NCI-H69 (cell line): Measurements from ENCODE around the gene SETD1A.

Experiments used
- DNase-seq: peaks from one replicate; lab custom pipeline; 2025; lab: John Stamatoyannopoulos, UW

Gene SETD1A

GRCh38 chr16:31020536-31020935 lies 63.0 kb downstream of the SETD1A start:
- no peak for DNase-seq

- no peak for DNase-seq
Measured at GRCh38 chr16:31022544-31023251, 65.1 kb downstream of the SETD1A start.

- DNase-seq: no peak
Measured at GRCh38 chr16:31023252-31023602, 65.7 kb downstream of the SETD1A start.

- DNase-seq: no peak
Measured at GRCh38 chr16:31023627-31024226, 66.2 kb downstream of the SETD1A start.

GRCh38 chr16:31025339-31025738 lies 67.8 kb downstream of the SETD1A start:
- DNase-seq: no peak

- DNase-seq: no peak
Measured at GRCh38 chr16:31029272-31029671, 71.7 kb downstream of the SETD1A start.

- no peak for DNase-seq
Measured at GRCh38 chr16:31031276-31031675, 73.7 kb downstream of the SETD1A start.

GRCh38 chr16:31032736-31033708 lies 75.5 kb downstream of the SETD1A start, which contains the start of gene STX4:
TSS of gene STX4 (plus strand) at chr16:31033558. CDS start at chr16:31033806, 248 bp downstream.
- peak; percentile 98 for DNase-seq

- DNase-seq: peak; percentile 88
Measured at GRCh38 chr16:31033709-31034492, 76.3 kb downstream of the SETD1A start.
